GM12873 (cell line): ENCODE results near the gene HOMER3.

ENCODE experiments used
- TF ChIP-seq, protein P1 (sequence below): IDR thresholded peaks from 2 replicates; pipeline ENCODE4 v1.5.1; 2012; ENCODE audit warnings: low read depth, mild to moderate bottlenecking, moderate library complexity, low read length, control low read depth; ENCODE audit not compliant: insufficient read depth; ENCODE audit errors: missing control alignments

Gene HOMER3

DNA sequence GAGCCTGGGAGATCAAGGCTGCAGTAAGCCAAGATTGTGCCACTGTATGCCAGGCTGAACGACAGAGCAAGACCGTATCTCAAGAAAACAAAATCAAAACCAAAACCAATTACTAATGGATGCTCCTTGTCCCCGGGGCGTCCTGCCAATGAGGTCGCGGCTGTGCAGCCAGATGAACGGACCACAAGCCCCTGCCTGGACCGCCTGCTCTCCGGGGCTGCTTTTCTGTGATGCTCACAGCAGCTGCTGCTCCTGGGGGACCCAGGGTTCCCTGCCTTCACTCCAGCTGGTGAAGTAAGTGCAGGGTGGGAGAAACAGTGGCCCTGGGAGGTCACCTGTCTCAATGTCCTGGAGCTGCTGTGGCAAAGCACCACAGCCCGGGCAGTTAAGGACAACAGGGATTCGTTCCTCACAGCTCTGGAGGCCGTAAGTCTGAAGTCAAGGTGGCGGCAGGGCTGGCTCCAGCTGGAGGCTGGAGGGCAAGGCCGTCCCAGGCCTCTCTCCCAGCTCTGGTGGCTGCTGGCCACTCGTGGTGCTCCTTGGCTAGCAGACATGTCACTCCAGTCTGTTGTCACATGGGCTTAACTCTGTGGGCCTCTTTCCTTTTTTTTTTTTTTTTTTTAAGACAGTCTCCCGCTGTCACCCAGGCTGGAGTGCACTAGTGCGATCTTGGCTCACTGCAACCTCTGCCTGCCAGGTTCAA, 31.9 kb downstream of the HOMER3 start:
- TF ChIP-seq, protein P1, sequence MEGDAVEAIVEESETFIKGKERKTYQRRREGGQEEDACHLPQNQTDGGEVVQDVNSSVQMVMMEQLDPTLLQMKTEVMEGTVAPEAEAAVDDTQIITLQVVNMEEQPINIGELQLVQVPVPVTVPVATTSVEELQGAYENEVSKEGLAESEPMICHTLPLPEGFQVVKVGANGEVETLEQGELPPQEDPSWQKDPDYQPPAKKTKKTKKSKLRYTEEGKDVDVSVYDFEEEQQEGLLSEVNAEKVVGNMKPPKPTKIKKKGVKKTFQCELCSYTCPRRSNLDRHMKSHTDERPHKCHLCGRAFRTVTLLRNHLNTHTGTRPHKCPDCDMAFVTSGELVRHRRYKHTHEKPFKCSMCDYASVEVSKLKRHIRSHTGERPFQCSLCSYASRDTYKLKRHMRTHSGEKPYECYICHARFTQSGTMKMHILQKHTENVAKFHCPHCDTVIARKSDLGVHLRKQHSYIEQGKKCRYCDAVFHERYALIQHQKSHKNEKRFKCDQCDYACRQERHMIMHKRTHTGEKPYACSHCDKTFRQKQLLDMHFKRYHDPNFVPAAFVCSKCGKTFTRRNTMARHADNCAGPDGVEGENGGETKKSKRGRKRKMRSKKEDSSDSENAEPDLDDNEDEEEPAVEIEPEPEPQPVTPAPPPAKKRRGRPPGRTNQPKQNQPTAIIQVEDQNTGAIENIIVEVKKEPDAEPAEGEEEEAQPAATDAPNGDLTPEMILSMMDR, result no peak

DNA sequence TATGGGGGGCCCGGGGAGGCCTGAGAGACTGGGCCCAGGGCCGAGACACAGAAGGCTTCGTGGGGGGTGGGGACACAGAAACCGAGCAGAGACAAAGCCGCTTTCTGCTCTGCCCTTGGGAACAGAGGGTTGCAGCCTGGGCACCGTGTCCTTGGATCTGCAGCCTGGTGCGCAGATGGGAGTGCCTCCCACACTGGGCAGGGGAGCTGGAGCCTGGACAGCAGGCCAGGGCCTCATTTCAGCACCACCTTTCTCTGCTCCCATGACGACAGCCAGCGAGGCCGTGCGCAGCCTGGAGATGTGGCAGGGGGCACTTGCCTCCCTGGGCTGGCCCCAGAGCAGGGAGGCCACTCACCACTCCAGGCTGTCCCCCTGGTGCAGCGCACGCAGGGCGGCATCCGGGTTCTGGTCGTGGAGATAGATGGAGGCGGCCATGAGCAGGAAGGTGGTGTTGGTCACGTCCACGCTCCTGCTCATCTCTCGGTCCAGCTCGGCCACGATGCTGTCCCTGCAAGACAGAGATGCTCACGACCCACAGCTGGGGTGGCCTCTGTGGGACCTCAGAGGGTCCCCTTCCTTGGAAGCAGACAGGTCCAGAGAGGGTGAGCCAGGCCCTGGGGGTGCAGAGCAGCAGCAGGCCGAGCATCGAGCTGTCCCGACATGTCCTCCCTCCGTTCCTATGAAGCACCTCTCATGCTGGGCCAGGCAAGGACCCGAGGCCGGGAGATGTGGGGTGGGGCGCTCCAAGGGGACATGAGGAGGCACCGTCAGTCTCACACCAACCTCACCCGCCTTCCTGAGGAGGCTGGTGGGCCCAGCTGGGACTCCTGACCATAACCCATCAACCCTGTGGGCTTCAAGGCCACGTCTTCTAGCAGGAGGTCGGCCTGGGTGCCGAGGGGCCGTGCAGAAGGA, 34.2 kb downstream of the HOMER3 start:
- TF ChIP-seq, protein P1, result no peak

GRCh38 chr19:18905513-18906236, 35.3 kb downstream of the HOMER3 start:
- TF ChIP-seq, protein P1, result no peak

DNA sequence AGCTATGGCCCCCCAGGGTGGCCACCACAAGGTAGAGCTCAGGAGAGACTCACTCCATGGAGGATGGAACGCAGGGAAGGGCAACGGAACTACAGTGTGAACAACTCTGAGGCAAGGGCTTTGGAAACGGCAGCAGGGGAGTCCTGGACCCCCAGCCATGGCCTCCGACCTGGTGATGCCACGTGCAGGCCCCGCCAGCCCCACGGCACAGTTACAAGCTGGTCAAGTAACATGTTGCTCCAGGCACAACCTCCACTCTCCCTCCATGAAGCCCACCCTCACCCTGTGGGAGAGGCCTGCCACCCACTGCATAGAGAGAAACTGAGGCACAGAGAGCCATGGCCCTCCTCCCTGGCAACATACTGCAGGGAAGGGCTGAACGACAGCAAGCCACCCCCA, 36.0 kb downstream of the HOMER3 start:
- TF ChIP-seq, protein P1, result no peak

DNA sequence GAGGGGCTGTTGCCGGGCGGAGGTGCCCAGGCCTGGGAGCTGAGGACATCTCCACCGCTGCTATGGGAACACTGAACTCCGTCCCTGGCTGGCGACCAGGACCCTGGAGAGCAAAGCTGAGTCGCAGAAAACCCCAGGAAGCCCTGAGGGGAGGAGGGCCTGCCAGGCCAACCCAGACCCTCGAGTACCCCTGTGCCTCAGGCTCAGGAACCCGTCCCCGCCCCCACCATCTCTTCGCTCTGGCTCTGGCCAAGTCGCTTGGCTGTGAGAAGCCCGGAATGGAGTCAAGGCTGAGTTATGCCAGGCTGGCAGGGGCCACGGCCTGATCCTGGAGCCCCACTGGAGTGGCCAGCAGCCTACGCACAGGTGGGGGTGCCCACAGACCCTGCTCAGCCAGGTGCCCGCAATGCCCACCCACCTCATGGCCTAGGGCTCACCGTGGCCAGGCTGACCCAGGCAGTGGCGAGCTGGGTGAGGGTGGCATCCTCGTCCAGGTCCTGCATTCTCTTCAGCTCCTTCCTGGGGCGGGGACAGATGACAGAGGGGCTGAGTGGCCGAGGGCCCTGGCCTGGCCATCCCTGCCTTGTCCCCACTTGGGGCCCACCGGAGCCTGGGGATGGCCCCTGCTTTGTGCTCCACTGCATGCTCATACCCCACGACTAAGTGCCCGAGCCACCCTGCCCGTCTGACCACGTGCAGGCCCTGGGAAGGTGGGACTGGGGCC, 36.5 kb downstream of the HOMER3 start:
- TF ChIP-seq, protein P1, result no peak

DNA sequence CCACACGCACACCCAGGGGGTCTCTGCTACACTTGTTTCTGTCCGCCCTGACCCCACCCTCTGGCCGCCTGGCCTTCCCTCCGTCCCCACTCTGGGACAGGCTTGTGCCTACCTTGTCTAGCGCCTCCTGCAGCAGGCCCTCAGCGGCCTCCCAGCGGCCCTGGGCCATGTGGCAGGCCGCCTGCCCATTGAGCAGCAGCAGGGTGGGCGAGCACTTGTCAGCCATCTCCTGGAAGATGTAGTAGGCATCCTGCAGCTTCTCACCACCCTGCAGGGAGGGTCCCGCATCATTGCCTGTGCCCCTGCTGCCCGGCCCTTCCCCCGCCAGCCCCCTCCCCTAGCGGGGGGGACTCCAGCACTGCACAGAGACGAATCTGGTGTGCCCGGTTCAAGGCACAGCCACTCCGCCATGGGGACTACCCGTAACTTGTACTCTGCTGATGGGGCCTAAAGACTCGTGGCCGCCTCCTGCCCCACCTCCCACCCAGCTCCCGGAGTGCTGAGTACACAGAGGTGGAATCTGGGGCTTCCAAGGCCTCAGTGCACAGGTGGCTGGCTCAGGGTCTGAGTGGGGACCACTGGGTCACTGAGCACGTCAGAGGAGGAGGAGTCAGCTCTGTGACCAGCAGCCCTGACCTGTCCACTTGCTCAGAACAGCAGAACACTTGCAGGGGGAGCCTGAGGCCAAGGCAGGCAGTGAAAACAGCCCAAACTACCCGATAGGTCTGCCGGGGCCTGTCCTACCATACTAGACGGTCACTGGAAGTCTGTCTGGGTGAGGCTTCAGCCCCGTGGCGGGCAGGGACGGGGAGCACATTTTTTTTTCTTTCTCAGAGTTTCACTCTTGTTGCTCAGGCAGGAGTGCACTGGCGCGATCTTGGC, 37.6 kb downstream of the HOMER3 start:
- TF ChIP-seq, protein P1, result no peak
